Upper lobe of left lung (tissue), 6 donors: ENCODE results near the gene HNRNPA1. TPM values are rescaled to one million over a fixed set of nuclear protein-coding genes. Genes with fewer than 3 reads are reported as not detected.
A peak's percentile ranks its signal among the peaks of the same experiment; 100 is the strongest.
"Not testable (repeated sequence)": the region's sequence is repeated elsewhere in the genome, so short reads cannot be mapped to it uniquely, and the experiment has no call there.

Source experiments
- ATAC-seq, 2 donors: fragments of 200-7000 bp; cut with Tn5 transposase; one replicate each; pipeline ENCODE4 v1.9.1; 2022; ENCODE audit warnings: mild to moderate bottlenecking in 2 of 2, moderate library complexity in 2 of 2; ENCODE audit not compliant: low FRiP score in 2 of 2
- DNase-seq, 2 donors: peaks; one replicate each; pipeline ENCODE4 v3.0.0-alpha.2; 2019 to 2020
- H3K27ac ChIP-seq, 4 donors: fragments of 200-600 bp; sonication (generic); one replicate each; pipeline ENCODE4 v1.5.1; 2016 to 2019
- H3K27me3 ChIP-seq, 4 donors: fragments of 200-600 bp; sonication (generic); one replicate each; pipeline ENCODE4 v1.5.1; 2017 to 2019
- H3K36me3 ChIP-seq, 4 donors: fragments of 200-600 bp; sonication (generic); one replicate each; pipeline ENCODE4 v1.5.1; 2016 to 2019
- H3K4me1 ChIP-seq, 4 donors: fragments of 200-600 bp; sonication (generic); one replicate each; pipeline ENCODE4 v1.5.1; 2018 to 2019
- H3K4me3 ChIP-seq, 4 donors: fragments of 200-600 bp; sonication (generic); one replicate each; pipeline ENCODE4 v1.5.1; 2017 to 2019; ENCODE audit warnings: mild to moderate bottlenecking in 2 of 4, moderate library complexity in 1 of 4
- H3K9me3 ChIP-seq, 4 donors: fragments of 200-600 bp; sonication (generic); one replicate each; pipeline ENCODE4 v1.5.1; 2018 to 2019
- EP300 ChIP-seq, 4 donors: sonication (generic); formaldehyde crosslinking; IDR thresholded peaks; one replicate each; pipeline ENCODE4 v1.5.1; 2017; ENCODE audit warnings: antibody characterized with exemption in 4 of 4, control low read depth in 2 of 4
- POLR2A ChIP-seq, 4 donors: fragments of 450-650 bp; IDR thresholded peaks; one replicate each; pipeline ENCODE4 v1.5.1; 2016 to 2017; ENCODE audit warnings: antibody characterized with exemption in 4 of 4, mild to moderate bottlenecking in 2 of 4
- POLR2AphosphoS5 ChIP-seq, 2 donors: sonication (generic); formaldehyde crosslinking; IDR thresholded peaks; one replicate each; pipeline ENCODE4 v1.5.1; 2017; ENCODE audit warnings: antibody characterized with exemption in 2 of 2
- WGBS, 2 donors: methylation state at CpG; one replicate each; pipeline ENCODE4 v1.1.5; 2017 to 2018; 5-methylcytosine and 5-hydroxymethylcytosine counted together
- total RNA-seq, 6 donors: library from RNA; depleted of rRNA in 4 of 6; stranded (reverse); fragments of >200 nt in 4 of 6; gene quantifications; one replicate each; pipeline versions ENCODE4 v1.1.0 to v1.2.1, GENCODE V29; 2016 to 2021
- TF ChIP-seq, protein P1 (sequence below), 6 experiments: fragments of 450-650 bp in 4 of 6; fragments of 200-600 bp in 2 of 6; sonication (generic) in 2 of 6; IDR thresholded peaks; one replicate each; pipeline ENCODE4 v1.5.1; 2016 to 2019; ENCODE audit warnings: antibody characterized with exemption in 6 of 6
- donor health status: DM: no; HTN: no; CAD: no; lungs with moderate emphysema.
- donor health status: DM: no; HTN: yes; CAD: no; lungs with severe emphysema.

The HNRNPA1 gene
- total RNA-seq, 6 donors from 2014 or later, result 255 to 870 (median 475) TPM

DNA sequence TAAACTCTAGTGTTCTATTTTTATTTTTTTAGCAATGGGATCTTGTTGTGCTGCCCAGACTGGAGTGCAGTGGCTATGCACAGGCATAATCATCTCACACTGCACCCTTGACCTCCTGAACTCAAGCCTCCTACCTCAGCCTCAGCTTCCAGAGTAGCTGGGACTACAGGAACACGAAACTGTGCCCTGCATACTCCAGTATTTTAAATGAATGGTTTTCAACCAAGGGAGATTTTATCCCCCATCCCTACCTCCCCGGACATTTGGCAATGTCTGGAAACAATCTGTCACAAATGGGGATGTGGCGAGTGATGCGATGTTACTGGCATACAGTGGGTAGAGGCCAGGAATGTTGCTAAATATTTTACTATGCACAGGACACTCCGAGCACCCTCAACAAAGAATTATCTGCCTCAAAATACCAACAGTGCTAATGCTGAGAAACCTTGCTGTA lies 2.7 kb upstream of the HNRNPA1 start:
- no peak for TF ChIP-seq EP300 (IDR thresholded peaks at IDR 0.05)
- TF ChIP-seq POLR2AphosphoS5 (IDR thresholded peaks at IDR 0.05), result peak in 1 of 2 donors; percentile 54
- H3K36me3 ChIP-seq, result peaks cover 8 to 29% (median 8%) of the 10 kb centered on the region in 4 donors
- peak overlapping the region in 2 of 4 donors; percentile 69 to 82 for H3K4me3 ChIP-seq
- no peaks in the 10 kb centered on the region for H3K9me3 ChIP-seq
- DNase-seq, result no peak
- WGBS, 2 donors, result 25 to 44% methylated on average over 5 of the region's 5 CpGs
- no peaks in the 10 kb centered on the region for H3K27me3 ChIP-seq
- H3K4me1 ChIP-seq, result peaks cover 34 to 38% (median 36%) of the 10 kb centered on the region in 4 donors
- H3K27ac ChIP-seq, result peak overlapping the region; percentile 9 to 95 (median 68)
- ATAC-seq, result no peak

DNA sequence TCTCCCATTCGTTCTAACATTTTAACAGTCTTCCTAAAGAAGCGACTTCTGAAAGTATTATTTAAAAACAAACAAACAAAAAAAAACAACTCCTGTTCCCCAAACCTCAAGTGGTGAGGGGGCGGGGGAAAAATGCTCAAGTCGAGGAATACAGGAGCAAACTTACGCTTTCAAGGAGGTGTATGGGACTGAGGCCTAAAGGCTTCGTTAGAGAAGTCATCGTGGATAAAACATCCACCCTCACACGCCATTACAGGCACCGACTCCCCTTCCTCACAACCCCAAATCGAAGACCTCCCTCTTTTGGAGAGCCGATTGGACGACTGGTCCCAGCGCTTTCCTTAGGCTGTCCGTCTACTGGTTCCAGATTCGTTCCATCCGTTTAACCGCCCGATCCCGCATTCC lies 1.3 kb upstream of the HNRNPA1 start:
- TF ChIP-seq POLR2AphosphoS5 (IDR thresholded peaks at IDR 0.05), result no peak
- no peak for TF ChIP-seq EP300 (IDR thresholded peaks at IDR 0.05)
- peak in 2 of 4 donors; percentile 14 to 76 for TF ChIP-seq POLR2A (IDR thresholded peaks at IDR 0.05)
- TF ChIP-seq, protein P1, sequence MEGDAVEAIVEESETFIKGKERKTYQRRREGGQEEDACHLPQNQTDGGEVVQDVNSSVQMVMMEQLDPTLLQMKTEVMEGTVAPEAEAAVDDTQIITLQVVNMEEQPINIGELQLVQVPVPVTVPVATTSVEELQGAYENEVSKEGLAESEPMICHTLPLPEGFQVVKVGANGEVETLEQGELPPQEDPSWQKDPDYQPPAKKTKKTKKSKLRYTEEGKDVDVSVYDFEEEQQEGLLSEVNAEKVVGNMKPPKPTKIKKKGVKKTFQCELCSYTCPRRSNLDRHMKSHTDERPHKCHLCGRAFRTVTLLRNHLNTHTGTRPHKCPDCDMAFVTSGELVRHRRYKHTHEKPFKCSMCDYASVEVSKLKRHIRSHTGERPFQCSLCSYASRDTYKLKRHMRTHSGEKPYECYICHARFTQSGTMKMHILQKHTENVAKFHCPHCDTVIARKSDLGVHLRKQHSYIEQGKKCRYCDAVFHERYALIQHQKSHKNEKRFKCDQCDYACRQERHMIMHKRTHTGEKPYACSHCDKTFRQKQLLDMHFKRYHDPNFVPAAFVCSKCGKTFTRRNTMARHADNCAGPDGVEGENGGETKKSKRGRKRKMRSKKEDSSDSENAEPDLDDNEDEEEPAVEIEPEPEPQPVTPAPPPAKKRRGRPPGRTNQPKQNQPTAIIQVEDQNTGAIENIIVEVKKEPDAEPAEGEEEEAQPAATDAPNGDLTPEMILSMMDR (IDR thresholded peaks at IDR 0.05), result no peak
- Histone ChIP-seq H3K9me3 (no peaks in the 10 kb centered on the region), H3K4me3 (peak overlapping the region; percentile 42 to 82 (median 72)), H3K27me3 (no peaks in the 10 kb centered on the region), H3K4me1 (peaks cover 48 to 51% (median 50%) of the 10 kb centered on the region in 4 donors), H3K36me3 (peaks cover 22 to 32% (median 22%) of the 10 kb centered on the region in 4 donors), H3K27ac (peak overlapping the region; percentile 92 to 95 (median 94))
- ATAC-seq, result no peak
- DNase-seq, result no peak
- 0 to 2% methylated on average over 19 of the region's 19 CpGs for WGBS, 2 donors

DNA sequence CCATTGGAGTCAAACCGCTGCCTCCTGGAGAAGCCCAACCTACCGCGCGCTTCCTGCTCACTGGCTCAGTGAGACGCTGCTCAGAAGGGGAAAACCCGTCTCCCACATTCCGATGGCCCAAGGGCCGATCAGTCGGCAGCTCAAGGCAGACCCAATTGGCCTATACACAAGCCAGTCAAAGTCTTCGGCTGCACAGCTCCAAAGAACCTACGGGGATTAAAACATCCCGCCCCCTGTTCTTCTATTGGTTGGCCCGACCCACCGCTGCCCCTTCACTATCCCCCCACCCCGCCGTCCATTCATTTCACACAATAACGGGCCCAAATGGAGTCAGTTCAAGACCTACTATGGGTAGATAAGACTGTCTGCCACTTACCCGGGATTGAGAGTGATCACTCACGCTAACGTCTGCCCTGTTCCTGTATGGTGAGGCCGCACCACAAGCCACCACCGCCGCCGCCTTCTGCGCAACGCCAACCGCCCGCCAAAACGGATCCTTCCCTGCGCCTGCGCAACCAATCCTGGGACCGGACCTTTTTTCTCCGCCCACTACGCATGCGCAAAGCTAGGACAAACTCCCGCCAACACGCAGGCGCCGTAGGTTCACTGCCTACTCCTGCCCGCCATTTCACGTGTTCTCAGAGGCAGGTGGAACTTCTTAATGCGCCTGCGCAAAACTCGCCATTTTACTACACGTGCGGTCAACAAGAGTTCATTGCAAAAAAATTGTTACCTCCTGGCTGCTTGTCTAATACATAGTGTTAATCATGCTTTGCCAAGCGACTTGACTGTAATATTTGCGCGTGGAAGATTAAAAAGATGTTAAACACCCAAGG lies 676 bp upstream of the HNRNPA1 start, which contains the start of gene CBX5:
Gene CBX5 (minus strand): TSS at position 491 of the 836 bp plus-strand sequence. CDS start 22,472 bp downstream, outside the sequence.
- ATAC-seq, result peak; percentile 93 to 97
- Histone ChIP-seq H3K27me3 (no peaks in the 10 kb centered on the region), H3K27ac (peak within 1 kb of the TSS; percentile 92 to 95 (median 94)), H3K36me3 (peaks cover 23 to 38% (median 24%) of the 10 kb centered on the region in 4 donors), H3K4me3 (peak within 1 kb of the TSS; percentile 69 to 82 (median 76)), H3K9me3 (no peaks in the 10 kb centered on the region), H3K4me1 (peaks cover 50 to 56% (median 52%) of the 10 kb centered on the region in 4 donors)
- TF ChIP-seq EP300 (IDR thresholded peaks at IDR 0.05) (no peak), POLR2A (IDR thresholded peaks at IDR 0.05) (peak in 3 of 4 donors; percentile 5 to 92 (median 31)), POLR2AphosphoS5 (IDR thresholded peaks at IDR 0.05) (peak; percentile 61 to 92)
- TF ChIP-seq, protein P1 (IDR thresholded peaks at IDR 0.05), result peak in 1 of 6 experiments; percentile 4
- peak; percentile 95 to 100 for DNase-seq
- WGBS, 2 donors, result 0% methylated on average over 8 to 49 of the region's 49 CpGs

DNA sequence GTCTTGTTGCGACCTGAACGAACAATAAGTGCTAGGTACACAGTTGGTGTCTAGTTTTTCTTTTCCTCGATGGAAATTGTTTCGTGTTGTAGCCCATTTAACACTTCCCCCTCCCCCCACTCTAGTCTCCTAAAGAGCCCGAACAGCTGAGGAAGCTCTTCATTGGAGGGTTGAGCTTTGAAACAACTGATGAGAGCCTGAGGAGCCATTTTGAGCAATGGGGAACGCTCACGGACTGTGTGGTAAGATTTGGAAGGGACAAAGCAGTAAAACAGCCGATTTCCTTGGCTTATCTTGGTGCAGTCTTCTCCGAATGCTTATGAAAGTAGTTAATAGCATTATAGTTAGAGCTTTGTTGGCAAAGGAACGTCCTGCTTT lies 724 bp downstream of the HNRNPA1 start:
- 0 to 1% methylated on average over 10 of the region's 10 CpGs for WGBS, 2 donors
- Histone ChIP-seq H3K4me1 (peaks cover 61 to 69% (median 64%) of the 10 kb centered on the region in 4 donors), H3K27ac (peak overlapping the region; percentile 92 to 95 (median 94)), H3K36me3 (peaks cover 35 to 52% (median 36%) of the 10 kb centered on the region in 4 donors), H3K4me3 (peak overlapping the region; percentile 69 to 82 (median 76))
- H3K9me3 ChIP-seq, ATAC-seq, H3K27me3 ChIP-seq, DNase-seq: not testable (repeated sequence)

DNA sequence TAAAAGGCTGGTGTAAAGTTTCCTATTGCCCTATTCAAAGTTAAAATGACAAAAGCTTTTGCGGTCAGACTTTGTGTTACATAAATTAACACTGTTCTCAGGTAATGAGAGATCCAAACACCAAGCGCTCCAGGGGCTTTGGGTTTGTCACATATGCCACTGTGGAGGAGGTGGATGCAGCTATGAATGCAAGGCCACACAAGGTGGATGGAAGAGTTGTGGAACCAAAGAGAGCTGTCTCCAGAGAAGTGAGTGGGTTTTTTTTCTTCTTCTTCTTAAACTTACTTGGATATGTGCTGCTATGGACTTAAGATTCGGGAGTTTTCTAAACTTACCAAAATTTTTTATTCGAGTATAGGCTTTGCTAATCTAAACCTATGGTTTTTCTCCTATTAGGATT lies 1.2 kb downstream of the HNRNPA1 start:
- WGBS, 2 donors, result 8 to 20% methylated on average over 4 of the region's 4 CpGs

DNA sequence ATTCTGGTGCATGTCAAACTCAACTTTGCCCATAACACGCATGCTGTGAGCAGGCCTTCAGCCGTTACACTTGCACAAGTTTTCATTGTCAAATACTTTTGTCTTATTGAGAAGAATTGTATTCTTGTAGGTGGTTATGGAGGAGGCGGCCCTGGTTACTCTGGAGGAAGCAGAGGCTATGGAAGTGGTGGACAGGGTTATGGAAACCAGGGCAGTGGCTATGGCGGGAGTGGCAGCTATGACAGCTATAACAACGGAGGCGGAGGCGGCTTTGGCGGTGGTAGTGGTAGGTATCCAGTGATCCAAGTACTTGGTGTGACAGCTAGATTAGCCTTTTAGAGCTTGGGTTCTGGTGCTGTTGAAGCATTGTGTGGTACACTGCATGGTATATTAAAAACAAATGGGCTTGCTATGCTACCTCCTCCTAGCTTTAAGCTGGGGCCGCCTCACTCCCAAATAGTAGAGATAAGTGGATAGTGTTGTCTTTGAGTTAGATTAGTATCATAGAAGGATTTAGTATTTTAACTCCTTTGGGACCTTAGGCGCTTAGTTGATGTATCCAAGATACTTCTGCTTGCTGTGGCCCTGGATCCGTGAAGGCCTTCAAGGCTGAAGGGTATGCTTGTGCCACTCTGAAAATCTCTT lies 2.5 kb downstream of the HNRNPA1 start:
- Histone ChIP-seq H3K27me3 (no peaks in the 10 kb centered on the region), H3K9me3 (no peaks in the 10 kb centered on the region), H3K27ac (peak overlapping the region in 2 of 4 donors; percentile 44 to 94), H3K4me1 (peaks cover 52 to 60% (median 56%) of the 10 kb centered on the region in 4 donors), H3K36me3 (peaks cover 48 to 71% (median 53%) of the 10 kb centered on the region in 4 donors), H3K4me3 (peak overlapping the region; percentile 1 to 82 (median 37))
- no peak for DNase-seq
- TF ChIP-seq, protein P1 (IDR thresholded peaks at IDR 0.05), result no peak
- TF ChIP-seq EP300 (IDR thresholded peaks at IDR 0.05), result no peak
- TF ChIP-seq POLR2A (IDR thresholded peaks at IDR 0.05), result no peak
- WGBS, 2 donors, result 38 to 42% methylated on average over 10 to 11 of the region's 11 CpGs
- no peak for ATAC-seq

More for the DNA sequence above, 1.2 kb downstream of the HNRNPA1 start:
- not testable (repeated sequence) for H3K27me3 ChIP-seq, DNase-seq, ATAC-seq, H3K9me3 ChIP-seq
- H3K27ac ChIP-seq, result peak overlapping the region in 3 of 4 donors; percentile 94 to 95 (median 94)
- peak overlapping the region; percentile 69 to 82 (median 76) for H3K4me3 ChIP-seq
- peaks cover 65 to 71% (median 66%) of the 10 kb centered on the region in 4 donors for H3K4me1 ChIP-seq
- H3K36me3 ChIP-seq, result peaks cover 40 to 57% (median 40%) of the 10 kb centered on the region in 4 donors

DNA sequence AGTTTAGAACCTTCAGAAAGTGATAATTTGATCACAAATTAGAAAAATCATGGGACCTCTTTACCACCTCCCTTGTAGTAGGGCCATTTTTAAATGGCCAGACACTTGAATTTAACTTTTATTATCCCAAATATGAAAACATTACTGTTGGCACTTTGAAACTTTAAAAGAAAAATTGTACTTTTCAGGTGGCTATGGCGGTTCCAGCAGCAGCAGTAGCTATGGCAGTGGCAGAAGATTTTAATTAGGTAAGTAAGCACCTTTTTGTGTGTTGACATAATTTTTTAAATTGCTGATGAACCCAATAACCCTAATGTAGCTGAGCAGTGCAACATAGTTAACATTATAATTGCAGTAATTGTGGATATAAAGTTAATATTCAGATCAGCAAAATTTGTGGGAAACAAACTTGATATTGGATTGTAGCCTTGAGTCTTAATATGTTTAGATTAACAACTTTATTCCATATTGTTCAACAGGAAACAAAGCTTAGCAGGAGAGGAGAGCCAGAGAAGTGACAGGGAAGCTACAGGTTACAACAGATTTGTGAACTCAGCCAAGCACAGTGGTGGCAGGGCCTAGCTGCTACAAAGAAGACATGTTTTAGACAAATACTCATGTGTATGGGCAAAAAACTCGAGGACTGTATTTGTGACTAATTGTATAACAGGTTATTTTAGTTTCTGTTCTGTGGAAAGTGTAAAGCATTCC lies 3.7 kb downstream of the HNRNPA1 start:
- WGBS, 2 donors, result 21 to 50% methylated on average over 1 to 2 of the region's 2 CpGs
- not testable (repeated sequence) for ATAC-seq, H3K27me3 ChIP-seq, H3K9me3 ChIP-seq, H3K27ac ChIP-seq, DNase-seq
- Histone ChIP-seq H3K36me3 (peaks cover 48 to 82% (median 60%) of the 10 kb centered on the region in 4 donors), H3K4me1 (peaks cover 45 to 58% (median 51%) of the 10 kb centered on the region in 4 donors), H3K4me3 (peak overlapping the region in 1 of 4 donors; percentile 82)
